Stimulated activated CD4-positive, alpha-beta T cell treated with anti-CD3 and anti-CD28 coated beads, Interleukin-12 subunit alpha, Interleukin-12 subunit beta, amount 100 ng/mL, for 24 hours (primary cell): ENCODE measurements around the gene ABI1.
"Not testable (repeated sequence)": the region's sequence is repeated elsewhere in the genome, so short reads cannot be mapped to it uniquely, and the experiment has no call there.

Source experiments
- DNase-seq, 2 experiments: peaks; one replicate each; pipeline ENCODE4 v3.0.0-alpha.2; 2020; ENCODE audit warnings: low read depth in 2 of 2

The ABI1 gene

GRCh38 chr10:26860443-26861204, at the start of gene ABI1:
Gene ABI1 (minus strand): TSS chr10:26860958. CDS start chr10:26860863, 95 bp downstream.
- peak; percentile 93 to 95 for DNase-seq

GRCh38 chr10:26909753-26910152, 49.0 kb upstream of the ABI1 start:
- DNase-seq: no peak

GRCh38 chr10:26905253-26905781, 44.6 kb upstream of the ABI1 start:
- DNase-seq: not testable (repeated sequence)

GRCh38 chr10:26903431-26904217, 42.9 kb upstream of the ABI1 start:
- no peak for DNase-seq

GRCh38 chr10:26892306-26892923, 31.7 kb upstream of the ABI1 start:
- not testable (repeated sequence) for DNase-seq

GRCh38 chr10:26890956-26891355, 30.2 kb upstream of the ABI1 start:
- DNase-seq: peak; percentile 6 to 37

- DNase-seq: no peak
Measured at GRCh38 chr10:26887611-26888215, 27.0 kb upstream of the ABI1 start.

GRCh38 chr10:26881600-26882331, 21.0 kb upstream of the ABI1 start:
- DNase-seq: no peak

- DNase-seq: no peak
Measured at GRCh38 chr10:26879744-26880143, 19.0 kb upstream of the ABI1 start.

- no peak for DNase-seq
Measured at GRCh38 chr10:26870766-26871165, 10.0 kb upstream of the ABI1 start.

GRCh38 chr10:26869528-26869927, 8.8 kb upstream of the ABI1 start:
- DNase-seq: no peak

GRCh38 chr10:26863351-26864076, 2.8 kb upstream of the ABI1 start:
- no peak for DNase-seq

GRCh38 chr10:26861205-26861998, 644 bp upstream of the ABI1 start:
- DNase-seq: no peak

- peak; percentile 10 to 35 for DNase-seq
Measured at GRCh38 chr10:26860102-26860442, 686 bp downstream of the ABI1 start.

- DNase-seq: no peak
Measured at GRCh38 chr10:26859241-26860101, 1.3 kb downstream of the ABI1 start.

GRCh38 chr10:26858707-26859034, 2.1 kb downstream of the ABI1 start:
- no peak for DNase-seq

- no peak for DNase-seq
Measured at GRCh38 chr10:26857991-26858706, 2.6 kb downstream of the ABI1 start.

- not testable (repeated sequence) for DNase-seq
Measured at GRCh38 chr10:26857553-26857952, 3.2 kb downstream of the ABI1 start.
